GM18873 (cell line): ENCODE results near the gene ARID3A.
A peak's percentile ranks its signal among the peaks of the same experiment; 100 is the strongest.

Source experiments
- ATAC-seq: cut with Tn5 transposase; IDR thresholded peaks from one replicate; pipeline ENCODE4 v1.9.1; 2021; ENCODE audit warnings: mild to moderate bottlenecking, moderate library complexity, moderate number of reproducible peaks; ENCODE audit not compliant: unreplicated experiment, low FRiP score

Gene ARID3A

DNA sequence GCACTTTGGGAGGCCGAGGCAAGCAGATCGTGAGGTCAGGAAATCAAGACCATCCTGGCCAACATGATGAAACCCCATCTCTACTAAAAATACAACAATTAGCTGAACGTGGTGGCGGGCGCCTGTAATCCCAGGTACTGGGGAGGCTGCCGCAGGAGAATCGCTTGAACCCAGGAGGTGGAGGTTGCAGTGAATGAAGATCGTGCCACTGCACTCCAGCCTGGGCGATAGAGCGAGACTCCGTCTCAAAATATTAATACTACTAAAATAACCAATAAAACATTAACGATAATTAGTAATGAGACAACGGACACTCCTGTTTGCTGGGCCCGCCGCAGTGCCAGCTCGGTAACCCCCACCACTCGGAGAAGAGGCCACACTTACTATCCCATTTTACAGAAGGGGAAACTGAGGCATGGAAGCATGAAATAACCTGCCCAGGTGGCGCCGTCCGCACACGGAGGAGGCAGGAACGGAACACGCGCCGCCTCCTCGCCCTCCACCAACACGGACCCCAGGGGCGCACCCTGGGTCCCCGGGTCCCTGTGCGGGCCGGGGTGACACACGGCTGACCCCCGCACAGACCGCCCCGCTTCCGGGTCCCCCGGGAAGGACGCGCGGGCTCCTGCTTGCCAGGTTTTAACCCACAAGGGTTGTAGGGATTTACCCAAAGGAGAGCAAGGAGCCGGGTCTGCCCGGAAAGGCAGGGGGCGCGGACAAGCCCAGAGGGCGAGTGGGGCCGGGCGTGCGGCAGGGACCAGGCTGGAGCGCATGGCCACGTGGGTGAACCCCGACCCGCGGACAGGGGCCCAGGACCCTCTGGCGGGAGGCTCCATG, 14.4 kb upstream of the ARID3A start:
- no peak for ATAC-seq

DNA sequence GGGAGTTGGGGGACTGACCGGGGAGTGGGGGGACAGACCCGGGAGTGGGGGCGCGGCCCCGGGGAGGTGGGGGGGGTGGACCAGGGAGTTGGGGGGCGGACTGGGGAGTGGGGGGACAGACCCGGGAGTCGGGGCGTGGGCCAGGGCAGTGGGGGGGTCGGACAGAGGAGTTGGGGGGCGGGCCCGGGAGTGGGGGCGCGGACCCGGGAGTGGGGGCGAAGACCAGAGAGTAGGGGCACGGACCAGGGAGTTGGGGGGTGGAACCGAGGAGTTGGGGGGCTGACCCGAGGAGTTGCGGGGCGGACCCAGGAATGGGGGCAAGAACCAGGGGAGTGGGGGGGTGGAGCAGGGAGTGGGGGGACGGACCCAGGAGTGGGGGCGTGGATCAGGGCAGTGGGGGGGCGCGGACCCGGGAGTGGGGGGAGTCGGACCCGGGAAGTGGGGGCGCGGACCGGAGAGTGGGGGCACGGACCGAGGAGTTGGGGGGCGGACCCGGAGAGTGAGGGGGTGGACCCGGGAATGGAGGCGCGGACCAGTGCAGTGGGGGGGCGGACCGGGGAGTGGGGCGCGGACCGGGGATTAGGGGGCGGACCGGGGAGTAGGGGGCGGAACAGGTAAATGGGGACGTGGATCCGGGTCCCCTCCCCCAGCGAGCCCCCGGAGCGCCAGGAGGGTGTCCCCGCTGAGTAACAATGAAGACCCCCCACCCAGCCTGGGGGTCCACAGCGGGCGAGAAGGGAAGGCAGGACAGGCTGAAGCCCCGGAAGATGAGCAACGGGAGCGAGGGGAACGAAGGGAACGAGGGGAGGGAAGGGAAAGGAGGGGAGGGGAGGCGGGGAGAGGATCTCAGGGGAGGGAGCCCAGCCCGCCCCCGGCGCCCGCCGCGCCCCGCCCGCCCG, 13.4 kb upstream of the ARID3A start:
- no peak for ATAC-seq

DNA sequence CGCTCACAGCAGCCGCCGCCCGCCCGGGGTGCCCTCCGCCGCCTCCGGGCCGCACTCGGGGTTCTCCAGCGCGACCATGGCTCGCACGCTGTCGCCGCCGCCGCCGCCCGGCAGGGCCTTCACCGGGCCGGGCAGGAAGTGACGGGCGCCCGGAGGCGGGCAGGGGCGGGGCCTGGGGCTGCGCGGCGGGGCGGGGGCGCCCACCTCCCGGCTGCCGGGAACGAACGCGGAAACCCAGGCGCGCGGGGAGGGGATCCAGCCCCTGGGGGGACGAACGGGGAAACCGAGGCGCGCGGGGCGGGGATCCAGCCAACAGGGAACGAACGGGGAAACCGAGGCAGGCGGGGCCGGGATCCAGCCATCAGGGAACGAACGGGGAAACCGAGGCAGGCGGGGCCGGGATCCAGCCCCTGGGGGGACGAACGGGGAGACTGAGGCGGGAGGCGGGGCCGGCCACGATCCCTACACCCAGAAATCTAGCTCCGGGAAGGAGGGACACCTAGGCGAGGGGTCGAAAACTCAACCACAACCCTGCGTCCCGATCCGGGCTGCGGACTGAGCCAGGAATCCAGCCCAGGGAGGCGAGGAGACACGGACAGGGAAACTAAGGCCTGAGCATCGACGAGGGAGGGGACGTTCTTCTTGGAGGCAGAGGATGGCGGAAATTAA, 12.6 kb upstream of the ARID3A start, which contains the start of gene R3HDM4:
Gene R3HDM4, minus strand, starts transcription at position 140 of the 669 bp plus-strand sequence. Its CDS starts 62 bp downstream, at position 78.
- no peak for ATAC-seq

DNA sequence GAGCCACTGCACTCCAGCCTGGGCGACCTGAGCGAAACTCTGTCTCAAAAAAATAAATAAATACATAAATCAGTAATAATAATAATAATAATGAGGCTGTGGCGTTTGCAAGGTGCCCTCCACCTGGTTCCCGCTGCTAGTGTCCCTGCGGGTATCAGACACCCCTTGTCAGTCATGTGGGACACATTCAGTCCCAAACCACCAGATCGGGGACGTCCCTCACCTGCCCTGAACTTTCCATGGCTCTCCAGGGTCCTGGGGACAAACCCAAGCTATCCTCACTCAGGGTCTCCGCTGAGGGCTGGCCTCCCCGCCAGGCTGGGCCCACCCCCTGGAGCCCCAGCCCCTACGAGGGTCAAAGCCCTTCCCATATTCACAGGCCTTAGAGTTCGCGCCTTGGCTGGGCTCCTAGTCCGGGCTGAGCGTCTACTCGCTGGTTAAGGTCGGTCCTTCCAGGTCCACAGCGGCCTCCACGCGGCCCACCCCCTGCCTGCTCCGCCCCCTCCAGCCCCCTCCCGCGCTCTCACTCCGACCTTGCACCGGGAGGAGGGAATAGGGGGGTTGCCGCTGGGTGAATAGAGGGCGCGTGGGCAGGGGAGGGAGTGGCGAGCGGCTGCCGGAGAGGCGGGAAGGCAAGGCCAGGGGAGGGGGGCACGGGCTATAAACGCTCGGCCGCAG, 9.1 kb upstream of the ARID3A start:
- ATAC-seq = no peak

DNA sequence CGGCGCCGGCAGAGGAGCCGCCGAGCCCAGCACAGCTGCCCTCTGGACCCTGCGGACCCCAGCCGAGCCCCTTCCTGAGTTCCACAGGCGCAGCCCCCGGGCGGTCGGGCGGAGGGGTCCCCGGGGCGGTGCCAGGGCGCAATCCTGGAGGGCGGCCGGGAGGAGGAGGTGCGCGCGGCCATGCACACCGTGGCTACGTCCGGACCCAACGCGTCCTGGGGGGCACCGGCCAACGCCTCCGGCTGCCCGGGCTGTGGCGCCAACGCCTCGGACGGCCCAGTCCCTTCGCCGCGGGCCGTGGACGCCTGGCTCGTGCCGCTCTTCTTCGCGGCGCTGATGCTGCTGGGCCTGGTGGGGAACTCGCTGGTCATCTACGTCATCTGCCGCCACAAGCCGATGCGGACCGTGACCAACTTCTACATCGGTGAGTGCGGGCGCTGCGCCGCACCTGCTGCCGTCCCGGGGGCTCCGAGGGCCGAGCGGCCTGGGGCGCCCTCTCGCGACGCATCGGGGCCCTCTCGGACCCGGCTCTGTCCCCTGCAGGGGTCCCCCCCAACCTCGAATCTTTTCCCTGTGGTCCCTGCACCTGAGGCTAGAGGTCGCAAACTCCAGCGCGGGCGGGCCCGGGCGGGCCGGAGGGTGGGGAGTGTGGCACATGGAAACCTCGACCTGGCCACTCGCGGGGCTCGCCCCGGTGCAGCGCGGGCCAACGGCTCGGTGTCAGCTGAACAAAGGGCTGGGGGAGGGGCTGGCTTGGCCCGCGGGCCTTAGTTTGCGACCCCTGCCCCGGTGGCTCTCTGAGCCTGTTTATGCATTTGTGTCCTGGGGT, 8.3 kb upstream of the ARID3A start, which contains the start of gene KISS1R:
Gene KISS1R, plus strand, starts transcription at position 11 of the 829 bp plus-strand sequence. Its CDS starts 170 bp downstream, at position 181.
- ATAC-seq = no peak

DNA sequence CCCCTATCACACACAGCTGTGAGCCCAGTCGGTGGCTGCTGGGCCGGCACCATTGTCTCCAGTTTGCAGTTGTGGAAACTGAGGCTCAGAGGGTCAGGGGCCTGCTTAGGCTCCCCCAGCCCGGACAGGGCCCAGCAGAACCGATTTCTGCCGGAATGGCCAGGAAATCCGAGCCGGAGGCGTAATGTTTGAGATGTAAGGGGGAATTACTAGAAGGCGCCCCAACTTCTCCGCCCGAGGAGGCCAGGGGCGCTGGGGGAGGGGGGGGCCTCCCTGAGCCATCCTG, 7.7 kb upstream of the ARID3A start:
- ATAC-seq = no peak

DNA sequence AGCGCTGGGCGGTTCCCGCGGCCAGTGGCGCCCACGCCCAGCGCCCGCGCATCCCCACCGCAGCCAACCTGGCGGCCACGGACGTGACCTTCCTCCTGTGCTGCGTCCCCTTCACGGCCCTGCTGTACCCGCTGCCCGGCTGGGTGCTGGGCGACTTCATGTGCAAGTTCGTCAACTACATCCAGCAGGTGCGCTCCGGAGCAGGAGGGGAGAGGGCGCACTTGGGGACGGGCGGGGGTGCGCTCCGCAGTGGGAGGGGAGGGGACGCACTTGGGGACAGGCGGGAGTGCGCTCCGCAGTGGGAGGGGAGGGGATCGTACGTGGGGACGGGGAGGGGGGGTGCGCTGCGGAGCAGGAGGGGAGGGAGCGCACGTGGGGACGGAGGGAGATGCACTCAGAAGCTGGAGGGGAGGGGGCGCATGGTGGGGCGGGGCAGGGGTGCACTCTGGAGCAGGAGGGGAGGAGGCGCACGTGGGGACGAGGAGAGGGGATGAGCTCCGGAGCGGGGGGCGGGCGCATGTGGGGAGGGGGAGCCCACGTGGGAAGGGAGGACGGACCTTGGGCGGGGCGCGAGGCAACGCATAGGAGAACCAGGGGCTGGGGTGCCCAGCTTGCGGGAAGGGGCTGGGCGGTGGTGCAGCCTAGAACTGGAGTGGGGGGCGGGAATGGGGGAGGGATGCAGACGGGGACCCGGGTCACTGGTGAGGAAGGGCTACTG, 7.2 kb upstream of the ARID3A start:
- no peak for ATAC-seq

DNA sequence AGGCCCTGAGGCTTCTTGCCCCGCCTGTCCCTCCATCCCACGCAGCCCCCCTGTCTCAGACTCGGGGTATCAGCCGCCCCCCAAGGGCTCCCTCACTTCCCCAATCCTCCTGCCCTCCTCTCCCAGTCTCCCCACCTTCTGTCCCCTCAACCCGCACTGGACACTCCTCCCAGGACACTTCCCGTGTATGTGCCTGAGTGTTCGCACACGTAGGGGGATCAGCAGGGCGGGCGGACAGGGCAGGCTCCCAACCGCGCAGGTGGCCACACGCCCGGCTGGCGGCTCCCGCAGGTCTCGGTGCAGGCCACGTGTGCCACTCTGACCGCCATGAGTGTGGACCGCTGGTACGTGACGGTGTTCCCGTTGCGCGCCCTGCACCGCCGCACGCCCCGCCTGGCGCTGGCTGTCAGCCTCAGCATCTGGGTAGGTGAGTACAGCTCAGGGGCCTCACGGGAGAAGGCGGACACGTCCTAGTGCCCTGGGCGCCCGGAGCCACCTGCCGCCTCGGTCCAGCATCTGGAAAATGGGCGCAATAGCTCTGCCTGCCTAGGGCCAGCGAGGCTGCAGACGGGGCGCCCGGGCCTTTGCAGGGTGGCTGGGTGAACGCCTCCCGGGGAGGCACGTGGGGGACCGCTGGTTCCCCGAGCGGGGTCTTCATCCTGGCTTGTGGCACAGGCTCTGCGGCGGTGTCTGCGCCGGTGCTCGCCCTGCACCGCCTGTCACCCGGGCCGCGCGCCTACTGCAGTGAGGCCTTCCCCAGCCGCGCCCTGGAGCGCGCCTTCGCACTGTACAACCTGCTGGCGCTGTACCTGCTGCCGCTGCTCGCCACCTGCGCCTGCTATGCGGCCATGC, 6.4 kb upstream of the ARID3A start:
- ATAC-seq = no peak

DNA sequence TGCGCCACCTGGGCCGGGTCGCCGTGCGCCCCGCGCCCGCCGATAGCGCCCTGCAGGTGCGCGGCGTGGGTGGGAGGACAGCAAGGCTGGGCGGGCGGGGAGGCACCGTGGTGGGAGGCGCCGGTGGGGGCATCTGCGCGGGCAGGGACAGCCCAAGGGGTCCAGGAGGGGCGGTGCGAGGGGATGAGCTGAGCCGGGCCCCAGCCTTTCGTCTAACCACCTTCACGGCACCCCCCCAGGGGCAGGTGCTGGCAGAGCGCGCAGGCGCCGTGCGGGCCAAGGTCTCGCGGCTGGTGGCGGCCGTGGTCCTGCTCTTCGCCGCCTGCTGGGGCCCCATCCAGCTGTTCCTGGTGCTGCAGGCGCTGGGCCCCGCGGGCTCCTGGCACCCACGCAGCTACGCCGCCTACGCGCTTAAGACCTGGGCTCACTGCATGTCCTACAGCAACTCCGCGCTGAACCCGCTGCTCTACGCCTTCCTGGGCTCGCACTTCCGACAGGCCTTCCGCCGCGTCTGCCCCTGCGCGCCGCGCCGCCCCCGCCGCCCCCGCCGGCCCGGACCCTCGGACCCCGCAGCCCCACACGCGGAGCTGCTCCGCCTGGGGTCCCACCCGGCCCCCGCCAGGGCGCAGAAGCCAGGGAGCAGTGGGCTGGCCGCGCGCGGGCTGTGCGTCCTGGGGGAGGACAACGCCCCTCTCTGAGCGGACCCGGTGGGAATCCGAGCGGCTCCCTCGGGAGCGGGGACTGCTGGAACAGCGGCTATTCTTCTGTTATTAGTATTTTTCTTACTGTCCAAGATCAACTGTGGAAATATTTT, 5.6 kb upstream of the ARID3A start:
- no peak for ATAC-seq

DNA sequence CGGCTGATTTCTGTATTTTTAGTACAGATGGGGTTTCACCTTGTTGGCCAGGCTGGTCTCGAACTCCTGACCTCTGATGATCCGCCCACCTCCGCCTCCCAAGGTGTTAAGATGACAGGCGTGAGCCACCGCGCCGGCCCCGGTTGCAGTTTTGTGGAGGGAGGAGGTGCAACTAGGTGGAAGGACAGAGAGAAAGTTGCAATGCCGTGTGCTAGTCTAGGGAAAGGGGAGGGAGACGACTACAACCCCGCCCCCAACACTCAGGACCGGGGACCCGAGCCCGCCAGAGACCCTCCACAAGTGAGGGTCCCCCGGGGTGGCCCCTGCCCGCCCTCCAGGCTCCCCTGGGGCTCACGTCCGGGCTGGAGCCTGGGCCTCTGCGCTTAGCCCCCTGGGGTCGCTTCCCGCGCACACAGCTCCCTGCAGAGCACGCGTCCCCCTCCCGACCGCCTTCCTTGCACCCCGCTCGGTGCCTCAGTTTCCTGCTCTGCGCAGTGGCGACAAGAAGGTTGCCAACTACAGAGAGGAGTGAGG, 1.2 kb upstream of the ARID3A start:
- no peak for ATAC-seq

DNA sequence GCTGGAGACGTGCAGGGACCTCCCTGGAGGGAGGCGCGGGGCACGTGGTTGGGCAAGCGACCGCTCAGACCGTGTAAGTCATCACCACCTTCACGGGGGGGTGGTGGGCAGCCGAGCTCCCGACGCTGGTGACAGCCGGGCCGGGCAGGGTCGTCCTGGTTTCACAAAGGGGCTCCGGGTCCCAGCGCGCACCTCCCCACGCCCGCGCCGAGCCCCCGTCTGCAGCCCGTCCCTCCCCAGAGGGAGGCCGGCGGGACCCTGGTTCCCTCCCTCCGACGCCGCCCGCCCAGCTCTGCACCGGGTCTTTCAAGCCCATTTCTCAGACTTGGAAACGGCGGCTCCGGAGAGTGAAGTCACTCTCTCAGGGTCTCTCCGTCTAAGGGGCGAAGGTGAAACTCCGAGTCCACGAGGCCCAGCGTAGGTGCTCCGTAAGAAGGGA, 729 bp upstream of the ARID3A start:
- peak; percentile 33 for ATAC-seq

DNA sequence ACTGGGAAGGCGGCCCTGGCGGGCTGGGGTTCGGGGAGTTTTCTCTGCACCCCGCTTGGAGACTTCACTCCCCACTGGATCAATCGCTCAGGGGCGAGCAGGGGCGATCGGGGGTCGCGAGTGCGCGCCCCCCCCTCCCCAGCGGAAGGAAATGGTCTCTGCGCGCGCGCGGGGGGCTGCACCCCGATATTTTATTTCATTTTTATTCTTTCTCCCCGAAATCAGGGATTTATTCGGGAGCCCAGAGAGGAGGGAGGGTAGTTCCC, 421 bp downstream of the ARID3A start:
- ATAC-seq = no peak

DNA sequence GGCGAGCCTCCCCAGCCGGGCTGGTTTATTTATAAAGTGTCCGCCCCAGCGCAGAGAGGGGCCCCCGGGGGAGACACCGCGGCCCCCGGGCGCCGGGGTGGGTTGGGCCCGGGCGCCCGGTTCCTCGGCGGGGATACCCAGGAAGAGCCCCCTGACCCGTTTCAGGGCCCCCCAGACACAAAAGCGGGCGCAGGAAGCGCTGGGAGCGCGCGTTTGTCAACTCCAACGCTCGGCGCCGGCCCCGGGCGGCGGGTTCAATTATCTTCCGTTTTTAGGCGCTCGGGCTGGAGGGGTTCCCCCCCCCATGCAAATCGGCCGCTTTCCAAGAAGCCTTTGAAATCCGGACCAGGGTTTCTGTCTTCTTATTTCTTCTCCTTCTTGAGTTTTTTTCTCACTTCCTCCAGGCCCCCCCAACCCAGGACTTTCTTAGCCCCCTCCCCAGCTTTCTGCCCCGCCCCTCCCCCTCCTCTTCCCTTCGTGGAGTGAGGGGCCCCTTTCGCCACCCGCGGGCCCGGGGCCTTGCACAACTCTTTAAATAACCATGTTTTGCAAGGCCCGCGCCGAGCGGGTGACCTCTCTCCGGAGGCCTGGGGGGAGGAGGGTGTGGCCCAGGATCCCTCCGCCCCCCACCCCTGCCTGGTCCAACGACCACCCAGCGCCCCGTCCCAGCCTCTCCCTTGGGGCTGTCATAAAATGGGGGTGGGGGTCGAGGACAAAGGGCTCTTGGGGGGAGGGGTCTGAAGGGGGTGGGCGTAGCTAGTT, 935 bp downstream of the ARID3A start:
- ATAC-seq = no peak

DNA sequence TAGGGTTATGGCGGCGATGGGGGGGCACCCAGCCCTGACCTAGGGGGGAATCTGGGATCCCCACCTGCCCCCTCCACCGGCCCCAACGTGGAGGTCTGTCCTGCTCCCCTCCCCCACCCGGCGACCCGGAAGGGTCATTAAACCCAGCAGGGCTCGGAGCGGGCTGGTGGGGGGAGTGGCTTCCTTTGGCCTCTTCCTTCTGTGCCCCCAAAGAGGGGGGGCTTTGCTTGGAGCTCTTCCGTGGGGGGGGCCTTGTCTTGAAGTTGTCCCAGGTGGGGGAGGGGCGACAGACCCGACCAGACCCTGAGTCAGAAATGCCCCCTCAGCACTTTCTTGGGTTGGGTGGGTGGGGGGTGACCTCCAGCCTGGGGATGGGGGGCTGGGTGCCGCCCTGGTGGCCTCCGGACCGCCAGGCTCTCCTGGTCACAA, 1.5 kb downstream of the ARID3A start:
- no peak for ATAC-seq

DNA sequence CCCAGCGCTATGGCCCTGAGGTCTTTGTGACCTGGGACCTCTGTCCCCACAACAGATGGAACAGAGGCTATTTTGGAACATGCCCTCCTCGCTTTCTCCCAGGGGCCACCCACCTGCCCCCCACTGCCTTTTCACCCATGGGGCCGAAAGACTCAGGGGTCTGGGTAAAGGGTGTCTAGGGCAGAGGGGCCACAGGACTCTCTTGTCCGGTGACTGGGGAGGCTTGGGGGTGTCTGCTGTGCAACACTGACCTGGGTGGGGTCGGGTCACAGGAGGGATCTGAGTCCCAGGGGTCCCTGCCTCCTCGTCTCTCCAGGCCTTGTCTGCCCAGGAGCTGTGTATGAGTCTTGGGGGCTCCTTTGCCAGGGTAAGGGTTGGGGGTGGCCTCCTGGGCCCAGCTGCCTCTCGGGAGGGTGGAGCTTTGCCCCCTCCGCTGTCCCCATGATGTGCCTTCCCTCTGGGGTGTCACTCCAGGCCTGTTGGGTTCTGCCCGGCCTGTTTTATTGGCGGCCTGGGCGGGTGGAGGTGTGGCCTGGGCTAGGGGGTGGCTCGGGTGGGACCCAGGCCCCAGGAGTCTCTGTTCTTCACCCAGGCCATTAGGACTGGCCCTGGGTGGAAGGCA, 2.1 kb downstream of the ARID3A start:
- ATAC-seq = no peak
